GM06990 (cell line): Measurements from ENCODE around the gene HSPBP1.
A peak's percentile ranks its signal among the peaks of the same experiment; 100 is the strongest.

Experiments used
- DNase-seq: peaks from one replicate; pipeline ENCODE4 v3.0.0-alpha.2; 2011; ENCODE audit not compliant: insufficient read length; ENCODE audit errors: extremely low read depth
- H3K27me3 ChIP-seq: replicated peaks from 2 replicates; pipeline ENCODE4 v1.6.0; 2011; ENCODE audit warnings: low read length; ENCODE audit not compliant: control insufficient read depth, insufficient read depth
- H3K36me3 ChIP-seq: 2 replicates; pipeline ENCODE4 v1.5.1; 2011; ENCODE audit warnings: low read length; ENCODE audit not compliant: control insufficient read depth, insufficient read depth
- H3K4me3 ChIP-seq: replicated peaks from 2 replicates; pipeline ENCODE4 v1.5.1; 2011; ENCODE audit warnings: low read depth, mild to moderate bottlenecking, control low read depth, low read length
- TF ChIP-seq, protein P1 (sequence below): IDR thresholded peaks from 2 replicates; pipeline ENCODE4 v1.5.1; 2011; ENCODE audit warnings: low read length, control low read depth, mild to moderate bottlenecking, inconsistent platforms; ENCODE audit not compliant: insufficient read depth, poor library complexity, severe bottlenecking

The HSPBP1 gene

DNA sequence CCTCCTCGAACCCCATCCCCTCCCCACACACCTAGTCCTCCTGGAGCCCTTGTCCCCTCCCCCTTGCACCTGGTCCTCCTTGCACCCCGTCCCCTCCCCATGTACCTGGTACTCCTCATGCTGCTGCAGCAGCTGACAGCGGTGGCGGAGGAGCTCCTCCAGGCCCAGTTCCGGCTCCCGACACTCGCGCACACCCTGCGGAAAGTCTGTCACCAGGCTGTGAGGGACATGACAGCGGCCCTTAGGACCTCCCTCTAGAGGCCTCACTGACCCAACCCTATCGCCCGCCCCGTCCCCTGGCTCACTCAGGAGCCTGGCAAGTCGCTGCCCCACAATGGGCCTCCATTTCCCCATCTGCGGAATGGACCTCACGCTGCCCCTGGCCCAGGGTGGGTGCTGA, 14.7 kb downstream of the HSPBP1 start:
- DNase-seq = no peak
- TF ChIP-seq, protein P1, sequence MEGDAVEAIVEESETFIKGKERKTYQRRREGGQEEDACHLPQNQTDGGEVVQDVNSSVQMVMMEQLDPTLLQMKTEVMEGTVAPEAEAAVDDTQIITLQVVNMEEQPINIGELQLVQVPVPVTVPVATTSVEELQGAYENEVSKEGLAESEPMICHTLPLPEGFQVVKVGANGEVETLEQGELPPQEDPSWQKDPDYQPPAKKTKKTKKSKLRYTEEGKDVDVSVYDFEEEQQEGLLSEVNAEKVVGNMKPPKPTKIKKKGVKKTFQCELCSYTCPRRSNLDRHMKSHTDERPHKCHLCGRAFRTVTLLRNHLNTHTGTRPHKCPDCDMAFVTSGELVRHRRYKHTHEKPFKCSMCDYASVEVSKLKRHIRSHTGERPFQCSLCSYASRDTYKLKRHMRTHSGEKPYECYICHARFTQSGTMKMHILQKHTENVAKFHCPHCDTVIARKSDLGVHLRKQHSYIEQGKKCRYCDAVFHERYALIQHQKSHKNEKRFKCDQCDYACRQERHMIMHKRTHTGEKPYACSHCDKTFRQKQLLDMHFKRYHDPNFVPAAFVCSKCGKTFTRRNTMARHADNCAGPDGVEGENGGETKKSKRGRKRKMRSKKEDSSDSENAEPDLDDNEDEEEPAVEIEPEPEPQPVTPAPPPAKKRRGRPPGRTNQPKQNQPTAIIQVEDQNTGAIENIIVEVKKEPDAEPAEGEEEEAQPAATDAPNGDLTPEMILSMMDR = no peak
- H3K36me3 ChIP-seq = no peaks in the 10 kb centered on the region
- H3K27me3 ChIP-seq = no peaks in the 10 kb centered on the region
- H3K4me3 ChIP-seq = no peak overlapping the region

DNA sequence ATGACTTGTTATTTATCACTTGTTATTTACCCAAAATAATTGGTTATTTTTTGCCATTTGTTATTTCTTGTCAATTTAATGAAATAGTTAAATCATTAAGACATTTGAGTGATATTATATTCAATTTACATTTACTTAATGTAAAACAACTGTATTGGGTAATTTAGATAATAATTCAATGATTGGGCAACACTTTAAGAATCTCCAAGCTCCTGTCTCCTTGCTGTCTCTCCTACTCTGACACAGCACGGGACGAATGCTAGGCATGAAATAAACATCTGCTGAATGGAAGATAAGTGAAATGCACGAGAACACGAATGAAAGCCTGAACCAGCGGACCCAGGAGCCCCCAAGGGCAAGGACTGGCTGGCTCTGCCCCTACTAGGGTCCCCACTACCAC, 15.4 kb downstream of the HSPBP1 start:
- Histone ChIP-seq H3K4me3 (no peak overlapping the region), H3K36me3 (no peaks in the 10 kb centered on the region), H3K27me3 (no peaks in the 10 kb centered on the region)
- TF ChIP-seq, protein P1 = no peak
- DNase-seq = no peak

DNA sequence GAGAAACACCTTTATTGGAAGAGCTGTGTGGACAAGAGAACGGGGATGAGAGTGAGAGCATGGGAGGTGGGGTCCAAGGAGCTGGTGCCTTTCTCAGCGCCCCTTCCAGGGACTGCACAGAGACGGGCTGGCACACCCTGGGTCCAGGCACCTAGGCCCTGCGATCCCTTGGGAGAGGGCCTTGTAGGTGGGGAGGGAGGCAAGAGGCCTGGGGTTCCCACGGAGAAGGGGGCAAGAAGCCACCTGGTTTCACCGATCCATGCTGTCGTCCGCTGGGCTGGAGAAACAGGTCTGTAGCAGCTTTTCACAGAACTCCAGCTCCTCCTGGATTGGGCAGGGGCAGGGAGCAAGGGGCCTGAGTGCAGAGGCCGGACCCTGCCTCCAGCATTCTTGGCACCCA, 17.6 kb downstream of the HSPBP1 start:
- TF ChIP-seq, protein P1 = no peak
- Histone ChIP-seq H3K27me3 (no peaks in the 10 kb centered on the region), H3K36me3 (no peaks in the 10 kb centered on the region), H3K4me3 (no peak overlapping the region)
- no peak for DNase-seq

DNA sequence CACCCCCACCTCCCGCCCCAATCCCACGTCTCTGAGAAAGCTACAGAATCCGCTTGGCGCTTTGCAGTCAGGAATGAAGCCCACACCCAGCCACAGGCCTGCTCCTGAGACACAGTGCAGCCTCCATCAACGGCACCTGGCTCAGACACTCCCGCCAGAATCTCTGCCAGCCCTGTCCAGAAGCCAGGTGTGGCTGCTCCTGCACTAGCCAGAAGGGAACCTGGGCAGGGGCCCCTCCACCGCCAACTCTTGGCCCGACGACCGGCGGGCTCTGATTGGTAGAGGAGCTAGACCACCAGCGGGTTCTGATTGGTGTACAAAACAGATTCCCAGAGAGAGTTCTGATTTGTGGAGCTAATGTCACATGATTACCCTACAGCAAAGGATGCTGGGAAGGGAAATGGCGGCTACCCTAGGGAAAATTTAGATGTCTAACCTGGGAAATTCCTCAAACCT, 18.2 kb downstream of the HSPBP1 start:
- Histone ChIP-seq H3K4me3 (no peak overlapping the region), H3K27me3 (no peaks in the 10 kb centered on the region), H3K36me3 (no peaks in the 10 kb centered on the region)
- TF ChIP-seq, protein P1 = no peak
- no peak for DNase-seq

DNA sequence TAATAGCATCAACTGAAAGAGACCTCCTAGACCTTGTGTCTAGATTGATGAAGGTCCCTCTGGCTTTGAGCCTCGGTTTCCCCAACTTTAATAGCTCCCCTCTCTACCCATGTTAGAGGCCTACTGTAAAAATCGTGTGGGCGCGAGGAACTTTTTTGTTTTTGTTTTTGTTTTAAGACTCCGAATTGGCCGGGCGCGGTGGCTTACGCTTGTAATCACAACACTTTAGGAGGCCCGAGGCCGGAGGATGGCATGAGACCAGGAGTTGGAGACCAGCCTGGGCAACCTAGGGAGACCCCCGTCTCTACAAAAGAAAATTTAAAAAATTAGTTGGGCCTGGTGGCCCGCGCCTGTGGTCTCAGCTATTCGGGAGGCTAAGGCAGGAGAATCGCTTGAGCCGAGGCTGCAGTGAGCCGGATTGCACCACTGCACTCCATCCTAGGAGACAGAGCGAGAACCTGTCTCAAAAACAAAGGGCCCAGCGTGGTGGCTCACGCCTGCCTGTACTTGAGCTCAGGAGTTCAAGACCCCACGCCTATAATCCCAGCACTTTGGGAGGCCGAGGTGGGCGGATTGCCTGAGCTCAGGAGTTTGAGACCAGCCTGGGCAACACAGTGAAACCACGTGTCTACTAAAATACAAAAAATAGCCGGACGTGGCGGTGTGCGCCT, 20.2 kb downstream of the HSPBP1 start:
- peak overlapping the region; percentile 86 for H3K4me3 ChIP-seq
- TF ChIP-seq, protein P1 = no peak
- no peaks in the 10 kb centered on the region for H3K36me3 ChIP-seq
- no peaks in the 10 kb centered on the region for H3K27me3 ChIP-seq
- no peak for DNase-seq
